Measurements from ENCODE around the gene FMN1.

DNA sequence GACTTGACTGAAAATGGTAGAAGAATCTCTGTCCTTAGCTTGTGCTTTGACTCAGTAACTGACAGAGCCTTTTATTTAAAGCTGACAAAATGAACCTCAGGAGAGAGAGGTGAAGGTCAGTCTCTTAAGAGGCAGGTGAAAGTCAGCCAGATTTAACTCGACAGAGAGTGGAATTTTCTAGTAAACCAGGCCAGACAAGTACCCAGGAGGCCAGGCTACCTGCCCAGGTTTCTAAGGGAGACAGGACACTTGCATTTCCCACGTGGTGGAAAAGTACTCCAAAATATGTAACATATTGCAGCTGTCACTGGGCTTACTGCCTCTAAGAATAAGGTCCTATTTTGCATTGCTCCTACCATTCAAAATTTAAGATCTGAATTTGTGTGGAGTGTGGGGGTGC, 167.9 kb downstream of the FMN1 start:
- TF ChIP-seq, protein P1, sequence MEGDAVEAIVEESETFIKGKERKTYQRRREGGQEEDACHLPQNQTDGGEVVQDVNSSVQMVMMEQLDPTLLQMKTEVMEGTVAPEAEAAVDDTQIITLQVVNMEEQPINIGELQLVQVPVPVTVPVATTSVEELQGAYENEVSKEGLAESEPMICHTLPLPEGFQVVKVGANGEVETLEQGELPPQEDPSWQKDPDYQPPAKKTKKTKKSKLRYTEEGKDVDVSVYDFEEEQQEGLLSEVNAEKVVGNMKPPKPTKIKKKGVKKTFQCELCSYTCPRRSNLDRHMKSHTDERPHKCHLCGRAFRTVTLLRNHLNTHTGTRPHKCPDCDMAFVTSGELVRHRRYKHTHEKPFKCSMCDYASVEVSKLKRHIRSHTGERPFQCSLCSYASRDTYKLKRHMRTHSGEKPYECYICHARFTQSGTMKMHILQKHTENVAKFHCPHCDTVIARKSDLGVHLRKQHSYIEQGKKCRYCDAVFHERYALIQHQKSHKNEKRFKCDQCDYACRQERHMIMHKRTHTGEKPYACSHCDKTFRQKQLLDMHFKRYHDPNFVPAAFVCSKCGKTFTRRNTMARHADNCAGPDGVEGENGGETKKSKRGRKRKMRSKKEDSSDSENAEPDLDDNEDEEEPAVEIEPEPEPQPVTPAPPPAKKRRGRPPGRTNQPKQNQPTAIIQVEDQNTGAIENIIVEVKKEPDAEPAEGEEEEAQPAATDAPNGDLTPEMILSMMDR (IDR thresholded peaks at IDR 0.05) = no peak
- no peak for TF ChIP-seq POLR2A (IDR thresholded peaks at IDR 0.05)
